Ovary (tissue), 1 donor: ENCODE data around the gene ARPC4.

ENCODE experiments used
- EP300 ChIP-seq: sonication (generic); formaldehyde crosslinking; IDR thresholded peaks from one replicate; pipeline ENCODE4 v1.6.1; 2017; ENCODE audit warnings: antibody characterized with exemption
- POLR2A ChIP-seq: fragments of 450-650 bp; IDR thresholded peaks from one replicate; pipeline ENCODE4 v1.6.1; 2017; ENCODE audit warnings: antibody characterized with exemption, mild to moderate bottlenecking, moderate library complexity

DNA sequence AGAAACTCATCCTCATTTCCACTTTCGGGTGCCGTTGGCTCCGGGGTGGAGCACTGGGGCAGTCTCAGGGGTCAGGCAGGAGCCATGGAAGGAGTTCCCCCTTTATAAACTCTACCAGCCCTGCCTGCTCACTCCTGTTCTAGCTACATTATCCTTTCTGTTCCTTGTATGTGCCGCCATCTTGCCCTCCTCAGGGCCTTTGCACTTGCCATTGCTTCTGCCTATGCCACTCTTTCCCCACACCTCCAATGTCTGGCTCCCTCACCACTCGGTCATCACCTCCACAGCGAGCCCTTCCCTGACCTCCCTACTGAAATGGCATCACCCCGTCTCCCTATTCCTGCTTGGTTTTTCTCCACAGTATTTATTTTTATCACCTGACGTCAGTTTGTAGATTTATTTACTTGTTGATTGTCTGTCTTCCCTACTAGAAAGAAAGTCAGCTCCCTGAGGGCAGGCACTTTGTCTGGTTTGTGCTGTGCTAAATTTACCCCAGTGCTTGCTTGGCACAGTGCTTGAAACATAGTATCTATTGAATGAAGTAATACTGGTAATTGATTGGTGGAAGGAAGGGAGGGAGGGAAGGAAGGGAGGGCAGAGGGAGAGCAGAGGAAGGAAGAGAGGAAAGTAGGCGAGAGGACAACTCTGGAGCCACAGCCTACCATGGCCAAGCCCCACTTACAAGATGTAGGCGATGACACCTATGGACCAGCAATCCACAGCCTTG is 31.9 kb upstream of the ARPC4 start:
- TF ChIP-seq EP300 (no peak), POLR2A (no peak)
